Tibial nerve (tissue), 4 donors: ENCODE data around the gene FAM222B. TPM values are rescaled to one million over a fixed set of nuclear protein-coding genes. Genes with fewer than 3 reads are reported as not detected.
"Not testable (repeated sequence)": the region's sequence is repeated elsewhere in the genome, so short reads cannot be mapped to it uniquely, and the experiment has no call there.

Source experiments
- DNase-seq, 2 donors: peaks; one replicate each; pipeline ENCODE4 v3.0.0-alpha.2; 2019; ENCODE audit warnings: low spot score in 2 of 2
- H3K27ac ChIP-seq, 4 donors: fragments of 200-600 bp; sonication (generic) in 3 of 4; one replicate each; pipeline ENCODE4 v1.5.1; 2017 to 2019; ENCODE audit warnings: mild to moderate bottlenecking in 1 of 4
- H3K27me3 ChIP-seq, 2 donors: fragments of 200-600 bp; sonication (generic) in 1 of 2; one replicate each; pipeline versions ENCODE4 v1.5.1 to v1.6.0; 2017 to 2019
- H3K36me3 ChIP-seq, 3 donors: fragments of 200-600 bp; sonication (generic); one replicate each; pipeline ENCODE4 v1.5.1; 2018 to 2019
- H3K4me1 ChIP-seq, 4 donors: fragments of 200-600 bp; sonication (generic) in 3 of 4; one replicate each; pipeline ENCODE4 v1.5.1; 2017 to 2019
- H3K4me3 ChIP-seq, 4 donors: fragments of 200-600 bp; sonication (generic) in 3 of 4; one replicate each; pipeline ENCODE4 v1.5.1; 2017 to 2019; ENCODE audit warnings: mild to moderate bottlenecking in 1 of 4, moderate library complexity in 1 of 4
- H3K9me3 ChIP-seq, 4 donors: fragments of 200-600 bp; sonication (generic) in 3 of 4; one replicate each; pipeline ENCODE4 v1.5.1; 2017 to 2019
- EP300 ChIP-seq, 2 donors: sonication (generic); formaldehyde crosslinking; IDR thresholded peaks; one replicate each; pipeline ENCODE4 v1.6.1; 2017; ENCODE audit warnings: antibody characterized with exemption in 2 of 2, mild to moderate bottlenecking in 1 of 2
- POLR2A ChIP-seq, 2 donors: fragments of 450-650 bp; IDR thresholded peaks; one replicate each; pipeline ENCODE4 v1.6.1; 2017; ENCODE audit warnings: antibody characterized with exemption in 2 of 2, mild to moderate bottlenecking in 2 of 2, moderate library complexity in 2 of 2
- WGBS, 2 donors: methylation state at CpG; one replicate each; pipeline ENCODE4 v1.1.5; 2018; 5-methylcytosine and 5-hydroxymethylcytosine counted together
- total RNA-seq, 4 donors: library from RNA; depleted of rRNA; stranded (reverse); fragments of >200 nt; gene quantifications; one replicate each; pipeline ENCODE4 v1.1.0, GENCODE V29; 2016
- TF ChIP-seq, protein P1 (sequence below), 5 experiments: fragments of 200-600 bp in 3 of 5; fragments of 450-650 bp in 2 of 5; sonication (generic) in 3 of 5; IDR thresholded peaks; one replicate each; pipeline ENCODE4 v1.5.1; 2016 to 2019; ENCODE audit warnings: antibody characterized with exemption in 5 of 5, mild to moderate bottlenecking in 3 of 5, moderate library complexity in 2 of 5

FAM222B gene
- total RNA-seq, 4 donors from 2014 or later: 6.1 to 17.1 (median 11.4) TPM

DNA sequence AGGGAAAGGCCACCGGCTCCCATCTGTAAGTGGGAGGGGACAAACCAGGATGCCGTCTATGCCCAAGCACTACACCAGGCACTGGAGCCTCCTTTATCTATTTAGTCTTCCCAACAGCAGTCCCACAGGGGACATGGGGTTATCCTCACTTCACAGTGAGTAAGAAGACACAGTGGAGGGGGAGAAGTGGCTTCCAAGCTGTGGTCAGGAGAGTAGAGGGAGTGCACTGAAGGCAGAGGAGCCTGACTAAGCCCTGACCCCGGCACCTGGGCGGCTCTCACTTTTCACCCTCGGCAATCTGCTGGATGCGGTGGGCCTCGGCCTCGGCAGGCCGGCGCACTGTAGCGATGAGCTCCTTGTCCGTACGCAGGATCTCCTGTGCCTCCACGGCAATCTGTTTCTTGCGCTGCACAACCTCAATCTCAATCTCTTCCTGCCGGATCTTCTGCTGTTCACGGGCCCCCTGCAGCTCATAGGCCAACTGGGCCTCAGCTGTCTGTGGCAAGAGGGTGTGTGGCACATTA lies 39.0 kb upstream of the FAM222B start:
- Histone ChIP-seq H3K4me1 (no peaks in the 10 kb centered on the region), H3K36me3 (peaks cover 11 to 93% (median 47%) of the 10 kb centered on the region in 3 donors), H3K9me3 (no peaks in the 10 kb centered on the region), H3K27ac (no peak overlapping the region), H3K4me3 (no peak overlapping the region), H3K27me3 (no peaks in the 10 kb centered on the region)
- no peak for TF ChIP-seq POLR2A (IDR thresholded peaks at IDR 0.05)
- no peak for TF ChIP-seq EP300 (IDR thresholded peaks at IDR 0.05)
- TF ChIP-seq, protein P1, sequence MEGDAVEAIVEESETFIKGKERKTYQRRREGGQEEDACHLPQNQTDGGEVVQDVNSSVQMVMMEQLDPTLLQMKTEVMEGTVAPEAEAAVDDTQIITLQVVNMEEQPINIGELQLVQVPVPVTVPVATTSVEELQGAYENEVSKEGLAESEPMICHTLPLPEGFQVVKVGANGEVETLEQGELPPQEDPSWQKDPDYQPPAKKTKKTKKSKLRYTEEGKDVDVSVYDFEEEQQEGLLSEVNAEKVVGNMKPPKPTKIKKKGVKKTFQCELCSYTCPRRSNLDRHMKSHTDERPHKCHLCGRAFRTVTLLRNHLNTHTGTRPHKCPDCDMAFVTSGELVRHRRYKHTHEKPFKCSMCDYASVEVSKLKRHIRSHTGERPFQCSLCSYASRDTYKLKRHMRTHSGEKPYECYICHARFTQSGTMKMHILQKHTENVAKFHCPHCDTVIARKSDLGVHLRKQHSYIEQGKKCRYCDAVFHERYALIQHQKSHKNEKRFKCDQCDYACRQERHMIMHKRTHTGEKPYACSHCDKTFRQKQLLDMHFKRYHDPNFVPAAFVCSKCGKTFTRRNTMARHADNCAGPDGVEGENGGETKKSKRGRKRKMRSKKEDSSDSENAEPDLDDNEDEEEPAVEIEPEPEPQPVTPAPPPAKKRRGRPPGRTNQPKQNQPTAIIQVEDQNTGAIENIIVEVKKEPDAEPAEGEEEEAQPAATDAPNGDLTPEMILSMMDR (IDR thresholded peaks at IDR 0.05): no peak
- no peak for DNase-seq
- 93 to 96% methylated on average over 17 of the region's 17 CpGs for WGBS, 2 donors

DNA sequence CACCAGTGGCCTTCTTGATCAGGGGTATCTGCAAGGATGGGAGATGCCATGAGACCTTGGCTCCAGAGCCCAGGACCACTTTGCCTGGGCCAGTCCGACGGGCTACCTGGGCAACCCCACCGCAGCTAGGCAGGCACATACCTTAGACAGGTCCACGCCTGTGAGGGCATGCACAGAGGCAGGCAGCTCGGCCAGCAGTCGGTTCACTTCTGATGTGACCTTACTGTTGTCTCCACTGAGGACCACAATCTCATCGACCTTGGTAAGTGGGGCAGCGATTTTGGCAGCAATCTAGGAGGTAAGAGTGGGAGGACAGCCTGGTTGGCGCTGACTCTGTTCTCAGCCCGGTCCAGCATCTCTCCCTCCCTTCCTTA lies 38.0 kb upstream of the FAM222B start:
- WGBS, 2 donors: 91 to 94% methylated on average over 8 of the region's 10 CpGs
- no peak for DNase-seq
- H3K27me3 ChIP-seq: no peaks in the 10 kb centered on the region
- no peaks in the 10 kb centered on the region for H3K9me3 ChIP-seq
- TF ChIP-seq EP300 (IDR thresholded peaks at IDR 0.05) (no peak), POLR2A (IDR thresholded peaks at IDR 0.05) (no peak)
- TF ChIP-seq, protein P1 (IDR thresholded peaks at IDR 0.05): no peak
- no peaks in the 10 kb centered on the region for H3K4me1 ChIP-seq
- H3K4me3 ChIP-seq: no peak overlapping the region
- peaks cover 11 to 83% (median 43%) of the 10 kb centered on the region in 3 donors for H3K36me3 ChIP-seq
- H3K27ac ChIP-seq: no peak overlapping the region

DNA sequence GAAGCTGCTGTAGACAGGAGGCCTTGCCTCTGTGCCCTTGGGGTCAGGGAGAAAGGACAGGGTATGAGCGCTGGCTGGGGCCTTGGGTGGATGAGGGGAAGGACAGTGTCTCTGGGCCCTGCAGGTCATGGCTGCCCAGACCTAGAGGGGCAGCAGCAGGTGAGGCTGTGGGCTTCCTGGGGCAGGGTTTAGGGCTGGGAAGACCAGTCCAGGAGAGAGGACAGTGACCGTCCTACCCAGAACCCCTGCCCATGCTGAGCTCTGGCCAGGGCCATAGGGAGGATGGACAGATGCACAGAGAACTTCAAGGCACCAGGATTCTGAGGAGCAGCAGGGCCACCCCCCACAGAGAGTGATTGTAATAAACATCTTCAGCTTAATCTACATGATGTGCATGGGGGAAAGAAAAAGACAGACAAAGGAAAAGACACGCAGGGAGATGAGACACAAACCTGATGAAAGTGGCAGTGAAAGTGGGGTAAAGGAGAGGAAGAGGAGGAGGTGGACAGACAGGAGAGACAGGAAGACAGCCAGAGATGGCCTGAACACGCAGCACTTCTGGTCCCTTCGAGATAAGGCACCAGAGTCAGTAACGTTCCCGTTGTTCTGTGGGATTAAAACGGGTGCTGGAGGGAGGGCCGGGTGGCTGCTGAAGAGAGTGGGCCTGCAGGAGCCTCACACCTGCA lies 37.4 kb upstream of the FAM222B start:
- H3K4me1 ChIP-seq: no peaks in the 10 kb centered on the region
- H3K27me3 ChIP-seq: no peaks in the 10 kb centered on the region
- no peaks in the 10 kb centered on the region for H3K9me3 ChIP-seq
- no peak for DNase-seq
- H3K4me3 ChIP-seq: no peak overlapping the region
- TF ChIP-seq POLR2A (IDR thresholded peaks at IDR 0.05) (no peak), EP300 (IDR thresholded peaks at IDR 0.05) (no peak)
- TF ChIP-seq, protein P1 (IDR thresholded peaks at IDR 0.05): no peak
- WGBS, 2 donors: 73 to 80% methylated on average over 9 of the region's 9 CpGs
- H3K36me3 ChIP-seq: peaks cover 11 to 77% (median 43%) of the 10 kb centered on the region in 3 donors
- no peak overlapping the region for H3K27ac ChIP-seq

DNA sequence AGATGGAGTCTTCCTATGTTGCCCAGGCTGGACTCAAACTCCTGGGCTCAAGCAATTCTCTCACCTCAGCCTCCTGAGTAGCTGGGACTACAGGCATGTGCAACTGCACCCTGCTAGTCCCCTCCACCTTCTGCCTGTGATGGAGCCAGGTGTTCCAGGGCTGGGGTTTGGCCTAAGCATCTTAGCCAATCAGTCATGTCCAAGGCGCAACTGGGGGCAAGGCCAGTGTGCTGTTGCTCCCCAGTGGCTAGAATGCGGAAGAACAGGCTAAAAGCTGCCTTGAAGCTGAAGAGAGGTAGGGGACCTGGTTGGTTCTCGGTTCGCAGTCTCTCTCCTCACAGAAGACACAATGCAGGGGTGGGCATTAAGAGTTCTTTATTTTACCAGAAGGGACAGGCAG lies 36.4 kb upstream of the FAM222B start:
- TF ChIP-seq POLR2A (IDR thresholded peaks at IDR 0.05): no peak
- TF ChIP-seq EP300 (IDR thresholded peaks at IDR 0.05): no peak
- TF ChIP-seq, protein P1 (IDR thresholded peaks at IDR 0.05): peak in 2 of 5 experiments; percentile 4 to 13
- H3K9me3 ChIP-seq: no peaks in the 10 kb centered on the region
- peaks cover 9 to 67% (median 43%) of the 10 kb centered on the region in 3 donors for H3K36me3 ChIP-seq
- H3K27me3 ChIP-seq: no peaks in the 10 kb centered on the region
- 59 to 70% methylated on average over 4 of the region's 4 CpGs for WGBS, 2 donors
- H3K4me1 ChIP-seq: no peaks in the 10 kb centered on the region
- H3K4me3 ChIP-seq: no peak overlapping the region
- H3K27ac ChIP-seq: no peak overlapping the region
- no peak for DNase-seq

DNA sequence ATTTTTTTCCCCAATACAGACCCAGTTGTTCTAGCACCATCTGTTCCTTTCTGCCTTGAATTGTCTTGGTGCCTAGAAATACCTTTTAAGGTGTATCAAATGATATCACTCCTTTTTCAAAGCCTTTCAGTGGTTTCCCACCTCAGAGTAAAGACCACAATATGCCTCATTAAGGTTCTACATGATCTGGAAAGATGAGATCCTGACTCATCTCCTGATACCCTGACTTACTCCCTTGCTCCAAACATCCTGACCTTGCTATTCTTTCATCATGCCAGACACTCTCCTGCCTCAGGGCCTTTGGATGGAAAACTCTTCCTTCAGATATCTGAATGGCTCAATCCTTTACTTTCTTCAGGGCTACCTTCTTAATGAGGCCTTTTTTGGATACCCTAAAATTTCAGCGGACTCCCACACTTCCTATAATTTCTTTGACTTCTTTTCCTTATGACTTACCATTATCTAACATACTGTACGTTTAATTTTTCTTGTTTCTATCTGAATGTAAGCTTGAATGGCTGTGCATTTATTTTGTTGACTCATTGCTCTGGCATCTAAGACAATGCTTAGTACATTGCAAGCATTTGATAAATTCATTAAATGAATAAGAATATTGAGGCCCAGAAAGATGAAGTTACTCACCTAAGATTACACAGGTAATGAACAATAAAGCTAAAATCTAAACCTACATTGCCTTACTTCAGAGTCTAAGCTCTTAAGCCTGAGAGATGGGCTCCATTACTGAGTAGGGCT lies 35.7 kb upstream of the FAM222B start:
- Histone ChIP-seq H3K36me3 (peaks cover 9 to 60% (median 43%) of the 10 kb centered on the region in 3 donors), H3K27me3 (no peaks in the 10 kb centered on the region)
- 82 to 87% methylated on average over 2 of the region's 2 CpGs for WGBS, 2 donors

DNA sequence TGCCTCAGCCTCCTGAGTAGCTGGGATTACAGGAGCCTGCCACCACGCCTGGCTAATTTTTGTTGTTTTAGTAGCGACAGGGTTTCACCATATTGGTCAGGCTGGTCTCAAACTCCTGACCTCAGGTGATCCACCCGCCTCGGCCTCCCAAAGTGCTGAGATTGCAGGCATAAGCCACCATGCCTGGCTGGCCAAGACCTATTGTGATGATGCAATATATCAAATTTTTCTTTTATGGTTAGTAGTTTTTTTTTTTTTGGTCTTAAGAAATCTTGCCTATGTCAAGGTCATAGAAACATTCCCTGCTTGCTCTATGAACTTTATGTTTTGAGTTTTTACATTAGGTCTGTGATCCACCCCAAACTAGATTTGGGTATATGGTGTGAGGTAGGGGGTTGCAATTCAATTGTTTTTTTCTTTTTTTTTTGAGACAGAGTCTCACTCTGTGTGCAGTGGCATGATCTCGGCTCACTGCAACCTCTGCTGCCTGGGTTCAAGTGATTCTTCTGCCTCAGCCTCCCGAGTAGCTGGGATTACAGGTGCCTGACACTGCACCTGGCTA lies 34.6 kb upstream of the FAM222B start:
- H3K4me1 ChIP-seq, H3K27ac ChIP-seq, H3K4me3 ChIP-seq, H3K27me3 ChIP-seq, H3K9me3 ChIP-seq, DNase-seq: not testable (repeated sequence)
- 93 to 96% methylated on average over 6 of the region's 6 CpGs for WGBS, 2 donors
- peaks cover 7 to 49% (median 32%) of the 10 kb centered on the region in 3 donors for H3K36me3 ChIP-seq

More for the DNA sequence above, 35.7 kb upstream of the FAM222B start:
- H3K9me3 ChIP-seq: no peaks in the 10 kb centered on the region
- no peaks in the 10 kb centered on the region for H3K4me1 ChIP-seq
- no peak overlapping the region for H3K27ac ChIP-seq
- no peak overlapping the region for H3K4me3 ChIP-seq
- no peak for DNase-seq
- TF ChIP-seq POLR2A (IDR thresholded peaks at IDR 0.05) (no peak), EP300 (IDR thresholded peaks at IDR 0.05) (no peak)
- TF ChIP-seq, protein P1 (IDR thresholded peaks at IDR 0.05): no peak
